ENCODE results near the gene MASTL. TPM values are rescaled to one million over a fixed set of nuclear protein-coding genes. Genes with fewer than 3 reads are reported as not detected.
"Not testable (repeated sequence)": the region's sequence is repeated elsewhere in the genome, so short reads cannot be mapped to it uniquely, and the experiment has no call there.

Gene MASTL
- total RNA-seq, 4 donors from 2014 or later: 3.8 to 13.8 (median 7.5) TPM

DNA sequence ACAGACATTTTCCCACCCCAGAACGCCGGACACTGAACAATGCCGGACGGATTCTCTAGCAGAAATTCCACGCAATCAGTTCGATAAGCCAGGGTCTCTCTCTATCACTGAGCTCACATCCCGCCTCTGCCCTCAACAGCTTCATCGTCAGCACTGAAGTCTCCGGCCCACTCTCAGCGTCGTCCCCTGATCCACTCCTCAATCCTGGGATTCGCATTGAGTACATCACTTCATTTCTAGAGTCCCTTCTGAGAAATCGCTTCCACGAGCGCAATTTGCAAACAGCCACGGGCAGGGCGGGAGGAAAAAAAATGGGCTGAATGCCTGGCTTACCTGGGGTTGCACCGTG lies 1.3 kb upstream of the MASTL start:
- intact Hi-C loops (cut with DNase I): no loop called here
- Histone ChIP-seq H3K4me3 (peak overlapping the region; percentile 74 to 97 (median 84)), H3K27ac (peak overlapping the region; percentile 97 to 100 (median 100)), H3K9me3 (no peaks in the 10 kb centered on the region), H3K27me3 (no peaks in the 10 kb centered on the region), H3K4me1 (peaks cover 11 to 62% (median 13%) of the 10 kb centered on the region in 3 donors), H3K36me3 (peaks cover 0 to 14% (median 0%) of the 10 kb centered on the region in 3 donors)
- DNase-seq: no peak
- no peak for TF ChIP-seq POLR2A (IDR thresholded peaks at IDR 0.05)
- TF ChIP-seq, protein P1, sequence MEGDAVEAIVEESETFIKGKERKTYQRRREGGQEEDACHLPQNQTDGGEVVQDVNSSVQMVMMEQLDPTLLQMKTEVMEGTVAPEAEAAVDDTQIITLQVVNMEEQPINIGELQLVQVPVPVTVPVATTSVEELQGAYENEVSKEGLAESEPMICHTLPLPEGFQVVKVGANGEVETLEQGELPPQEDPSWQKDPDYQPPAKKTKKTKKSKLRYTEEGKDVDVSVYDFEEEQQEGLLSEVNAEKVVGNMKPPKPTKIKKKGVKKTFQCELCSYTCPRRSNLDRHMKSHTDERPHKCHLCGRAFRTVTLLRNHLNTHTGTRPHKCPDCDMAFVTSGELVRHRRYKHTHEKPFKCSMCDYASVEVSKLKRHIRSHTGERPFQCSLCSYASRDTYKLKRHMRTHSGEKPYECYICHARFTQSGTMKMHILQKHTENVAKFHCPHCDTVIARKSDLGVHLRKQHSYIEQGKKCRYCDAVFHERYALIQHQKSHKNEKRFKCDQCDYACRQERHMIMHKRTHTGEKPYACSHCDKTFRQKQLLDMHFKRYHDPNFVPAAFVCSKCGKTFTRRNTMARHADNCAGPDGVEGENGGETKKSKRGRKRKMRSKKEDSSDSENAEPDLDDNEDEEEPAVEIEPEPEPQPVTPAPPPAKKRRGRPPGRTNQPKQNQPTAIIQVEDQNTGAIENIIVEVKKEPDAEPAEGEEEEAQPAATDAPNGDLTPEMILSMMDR (IDR thresholded peaks at IDR 0.05): no peak
- 0% methylated on average over 12 to 15 of the region's 18 CpGs for WGBS, 2 donors

DNA sequence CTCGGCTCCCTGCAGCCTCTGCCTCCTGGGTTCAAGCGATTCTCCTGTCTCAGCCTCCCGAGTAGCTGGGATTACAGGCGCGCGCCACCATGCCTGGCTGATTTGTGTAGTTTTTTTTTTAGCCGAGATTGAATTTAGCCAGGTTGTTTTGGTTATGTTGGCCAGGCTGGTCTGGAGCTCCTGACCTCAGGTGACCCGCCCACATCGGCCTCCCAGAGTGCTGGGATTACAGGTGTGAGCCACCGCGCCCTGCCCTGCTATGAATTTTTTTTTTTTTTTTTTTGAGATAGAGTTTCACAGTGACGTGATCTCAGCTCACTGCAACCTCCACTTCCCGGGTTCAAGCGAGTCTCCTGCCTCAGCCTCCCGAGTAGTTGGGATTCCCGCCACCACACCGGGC lies 1.4 kb downstream of the MASTL start:
- intact Hi-C loops (cut with DNase I); H3K9me3 ChIP-seq; DNase-seq; H3K27me3 ChIP-seq: not testable (repeated sequence)
- H3K4me3 ChIP-seq: peak overlapping the region; percentile 74 to 97 (median 84)
- 81 to 83% methylated on average over 14 to 16 of the region's 17 CpGs for WGBS, 2 donors
- peaks cover 11 to 42% (median 13%) of the 10 kb centered on the region in 3 donors for H3K4me1 ChIP-seq
- peaks cover 0 to 33% (median 0%) of the 10 kb centered on the region in 3 donors for H3K36me3 ChIP-seq
- peak overlapping the region; percentile 97 to 100 (median 100) for H3K27ac ChIP-seq

DNA sequence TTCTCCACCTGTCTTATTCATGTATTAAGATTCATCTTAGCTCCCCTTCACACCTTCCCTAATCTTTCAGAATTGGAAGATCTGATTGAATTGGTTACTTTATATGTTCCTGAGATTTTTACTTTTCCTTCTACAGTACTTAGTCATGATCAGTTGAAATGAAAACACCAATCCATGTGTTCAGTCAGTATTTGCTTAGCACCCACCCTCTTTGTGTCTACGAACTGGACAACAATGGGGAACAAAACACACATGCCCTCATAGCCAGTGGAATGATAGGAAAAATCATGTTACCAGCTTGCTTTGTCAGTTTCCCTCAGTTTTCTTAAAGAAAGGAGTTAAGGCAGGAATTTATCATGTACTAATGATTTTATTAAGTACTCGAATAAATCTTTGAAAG lies 2.0 kb downstream of the MASTL start:
- Histone ChIP-seq H3K27me3 (no peaks in the 10 kb centered on the region), H3K4me1 (peaks cover 10 to 36% (median 12%) of the 10 kb centered on the region in 3 donors), H3K36me3 (peaks cover 0 to 39% (median 4%) of the 10 kb centered on the region in 3 donors), H3K4me3 (no peak overlapping the region), H3K27ac (peak overlapping the region in 2 of 4 donors; percentile 97 to 100), H3K9me3 (no peaks in the 10 kb centered on the region)
- no peak for DNase-seq
- TF ChIP-seq, protein P1 (IDR thresholded peaks at IDR 0.05): no peak
- TF ChIP-seq POLR2A (IDR thresholded peaks at IDR 0.05): no peak
- 51 to 68% methylated on average over 2 of the region's 2 CpGs for WGBS, 2 donors
- intact Hi-C loops (cut with DNase I): no loop called here

DNA sequence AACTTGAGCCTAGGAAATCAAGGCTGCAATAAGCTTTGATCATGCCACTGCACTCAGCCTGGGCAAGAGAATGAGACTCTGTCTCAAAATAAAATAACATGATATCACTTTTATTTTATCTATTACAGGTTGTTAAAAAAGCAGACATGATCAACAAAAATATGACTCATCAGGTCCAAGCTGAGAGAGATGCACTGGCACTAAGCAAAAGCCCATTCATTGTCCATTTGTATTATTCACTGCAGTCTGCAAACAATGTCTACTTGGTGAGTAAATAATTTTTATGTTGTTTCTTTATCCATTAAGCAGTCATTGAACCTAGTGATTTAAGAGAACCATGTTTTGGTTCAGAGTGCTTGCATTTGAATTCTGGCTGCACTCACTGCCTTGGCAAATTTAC lies 3.3 kb downstream of the MASTL start:
- peaks cover 0 to 24% (median 3%) of the 10 kb centered on the region in 3 donors for H3K4me1 ChIP-seq
- no peak overlapping the region for H3K4me3 ChIP-seq
- H3K27ac ChIP-seq: no peak overlapping the region
- no peaks in the 10 kb centered on the region for H3K27me3 ChIP-seq
- no peak for DNase-seq
- no peaks in the 10 kb centered on the region for H3K9me3 ChIP-seq
- no peak for TF ChIP-seq POLR2A (IDR thresholded peaks at IDR 0.05)
- TF ChIP-seq, protein P1 (IDR thresholded peaks at IDR 0.05): no peak
- peaks cover 0 to 51% (median 4%) of the 10 kb centered on the region in 3 donors for H3K36me3 ChIP-seq
- intact Hi-C loops (cut with DNase I): no loop called here

DNA sequence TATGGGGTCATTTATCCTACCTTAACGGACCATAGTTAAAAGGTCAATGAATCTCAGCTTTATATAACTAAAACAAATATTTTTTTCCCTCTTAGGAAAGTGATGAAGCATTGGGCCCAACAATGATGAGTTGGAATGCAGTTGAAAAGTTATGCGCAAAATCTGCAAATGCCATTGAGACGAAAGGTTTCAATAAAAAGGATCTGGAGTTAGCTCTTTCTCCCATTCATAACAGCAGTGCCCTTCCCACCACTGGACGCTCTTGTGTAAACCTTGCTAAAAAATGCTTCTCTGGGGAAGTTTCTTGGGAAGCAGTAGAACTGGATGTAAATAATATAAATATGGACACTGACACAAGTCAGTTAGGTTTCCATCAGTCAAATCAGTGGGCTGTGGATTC lies 14.7 kb downstream of the MASTL start:
- H3K27ac ChIP-seq: no peak overlapping the region
- no peaks in the 10 kb centered on the region for H3K9me3 ChIP-seq
- DNase-seq: no peak
- no peak overlapping the region for H3K4me3 ChIP-seq
- H3K36me3 ChIP-seq: peaks cover 4 to 91% (median 16%) of the 10 kb centered on the region in 3 donors
- no peak for TF ChIP-seq POLR2A (IDR thresholded peaks at IDR 0.05)
- TF ChIP-seq, protein P1 (IDR thresholded peaks at IDR 0.05): no peak
- no peaks in the 10 kb centered on the region for H3K4me1 ChIP-seq
- no peaks in the 10 kb centered on the region for H3K27me3 ChIP-seq
- WGBS, 2 donors: 85 to 89% methylated on average over 4 of the region's 4 CpGs
- intact Hi-C loops (cut with DNase I): no loop called here

DNA sequence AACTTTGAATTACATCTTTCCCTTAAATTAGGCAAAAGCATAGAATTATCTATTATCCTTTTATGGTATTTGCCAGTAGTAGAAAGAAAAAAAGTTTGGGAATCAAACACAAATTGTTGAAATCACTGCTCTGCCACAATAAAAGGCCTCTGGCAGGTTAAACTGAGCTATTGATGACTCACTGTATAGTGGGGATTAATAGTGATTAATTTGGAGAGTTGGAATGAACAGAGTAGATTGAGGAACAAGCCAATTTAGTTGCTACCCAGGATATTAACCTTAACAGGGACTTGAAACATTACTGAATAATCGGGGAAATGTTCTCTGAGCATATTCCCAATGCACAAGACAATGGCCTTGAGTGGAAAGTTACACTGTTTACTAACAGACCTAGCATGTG lies 33.1 kb downstream of the MASTL start:
- intact Hi-C loops (cut with DNase I): no loop called here
- WGBS, 2 donors: 45 to 47% methylated on average over 1 of the region's 1 CpG
- no peak for DNase-seq
- H3K9me3 ChIP-seq: no peaks in the 10 kb centered on the region
- peaks cover 0 to 42% (median 0%) of the 10 kb centered on the region in 3 donors for H3K36me3 ChIP-seq
- no peak for TF ChIP-seq POLR2A (IDR thresholded peaks at IDR 0.05)
- TF ChIP-seq, protein P1 (IDR thresholded peaks at IDR 0.05): no peak
- no peaks in the 10 kb centered on the region for H3K27me3 ChIP-seq
- no peak overlapping the region for H3K27ac ChIP-seq
- H3K4me1 ChIP-seq: peaks cover 0 to 5% (median 0%) of the 10 kb centered on the region in 3 donors
- H3K4me3 ChIP-seq: no peak overlapping the region

Data from esophagus squamous epithelium (tissue), 5 donors.